Body of pancreas (tissue), 4 donors: ENCODE data around the gene RAD51B.

Experiments used
- POLR2A ChIP-seq, 3 donors: fragments of 450-650 bp; IDR thresholded peaks; one replicate each; pipeline ENCODE4 v1.6.1; 2016; ENCODE audit warnings: antibody characterized with exemption in 3 of 3, mild to moderate bottlenecking in 2 of 3
- TF ChIP-seq, protein P1 (sequence below), 7 experiments: fragments of 450-650 bp in 4 of 7; fragments of 200-600 bp in 3 of 7; sonication (generic) in 3 of 7; IDR thresholded peaks; one replicate each; pipeline ENCODE4 v1.5.1; 2016 to 2019; ENCODE audit warnings: antibody characterized with exemption in 7 of 7

DNA sequence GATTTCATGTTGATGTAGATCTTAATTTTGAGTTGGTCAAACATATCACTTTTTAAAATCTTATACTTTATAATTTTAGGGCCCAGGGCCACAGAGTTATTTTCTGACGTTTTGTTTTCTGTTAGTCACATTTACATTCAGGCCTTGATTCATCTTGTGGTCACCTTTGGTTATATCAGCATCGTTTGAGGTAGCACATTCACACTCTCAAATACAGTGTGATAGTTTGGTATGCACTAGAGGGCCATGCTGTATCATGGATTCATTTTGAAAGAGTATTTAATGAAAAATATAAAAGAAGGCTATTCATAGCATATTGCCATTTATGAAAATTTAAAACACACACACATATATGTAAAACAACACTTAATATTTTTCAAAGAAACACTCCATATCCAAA, 274.6 kb downstream of the RAD51B start:
- TF ChIP-seq, protein P1, sequence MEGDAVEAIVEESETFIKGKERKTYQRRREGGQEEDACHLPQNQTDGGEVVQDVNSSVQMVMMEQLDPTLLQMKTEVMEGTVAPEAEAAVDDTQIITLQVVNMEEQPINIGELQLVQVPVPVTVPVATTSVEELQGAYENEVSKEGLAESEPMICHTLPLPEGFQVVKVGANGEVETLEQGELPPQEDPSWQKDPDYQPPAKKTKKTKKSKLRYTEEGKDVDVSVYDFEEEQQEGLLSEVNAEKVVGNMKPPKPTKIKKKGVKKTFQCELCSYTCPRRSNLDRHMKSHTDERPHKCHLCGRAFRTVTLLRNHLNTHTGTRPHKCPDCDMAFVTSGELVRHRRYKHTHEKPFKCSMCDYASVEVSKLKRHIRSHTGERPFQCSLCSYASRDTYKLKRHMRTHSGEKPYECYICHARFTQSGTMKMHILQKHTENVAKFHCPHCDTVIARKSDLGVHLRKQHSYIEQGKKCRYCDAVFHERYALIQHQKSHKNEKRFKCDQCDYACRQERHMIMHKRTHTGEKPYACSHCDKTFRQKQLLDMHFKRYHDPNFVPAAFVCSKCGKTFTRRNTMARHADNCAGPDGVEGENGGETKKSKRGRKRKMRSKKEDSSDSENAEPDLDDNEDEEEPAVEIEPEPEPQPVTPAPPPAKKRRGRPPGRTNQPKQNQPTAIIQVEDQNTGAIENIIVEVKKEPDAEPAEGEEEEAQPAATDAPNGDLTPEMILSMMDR (IDR thresholded peaks at IDR 0.05) = no peak
- TF ChIP-seq POLR2A (IDR thresholded peaks at IDR 0.05) = no peak
